Kidney (tissue), 14 donors: Measurements from ENCODE around the gene GAL3ST2. TPM values are rescaled to one million over a fixed set of nuclear protein-coding genes. Genes with fewer than 3 reads are reported as not detected.
"Not testable (repeated sequence)": the region's sequence is repeated elsewhere in the genome, so short reads cannot be mapped to it uniquely, and the experiment has no call there.

Source experiments
- DNase-seq, 5 donors: peaks; one replicate each; pipeline ENCODE4 v3.0.0-alpha.2; 2013 to 2020
- FAIRE-seq: peaks from 2 replicates; lab custom pipeline; 2012; peaks lifted over from hg19 to GRCh38; lab: Jason Lieb, UNC
- H3K27ac ChIP-seq, 2 donors: one replicate each; pipeline ENCODE4 v1.7.0; 2013; ENCODE audit warnings: low read depth in 2 of 2, low read length in 2 of 2, inconsistent platforms in 1 of 2
- H3K27me3 ChIP-seq: one replicate; pipeline ENCODE4 v1.7.1; 2013; ENCODE audit warnings: low read length, inconsistent platforms; ENCODE audit not compliant: control insufficient read depth, insufficient read depth
- H3K36me3 ChIP-seq, 3 donors: one replicate each; pipeline versions ENCODE4 v1.7.0 to v1.7.1; 2013; ENCODE audit warnings: low read length in 3 of 3, control low read depth in 1 of 3, inconsistent platforms in 1 of 3; ENCODE audit not compliant: insufficient read depth in 3 of 3, control insufficient read depth in 2 of 3
- H3K4me1 ChIP-seq, 3 donors: one replicate each; pipeline versions ENCODE4 v1.7.0 to v1.7.1; 2013; ENCODE audit warnings: low read length in 3 of 3, inconsistent platforms in 1 of 3, low read depth in 1 of 3; ENCODE audit not compliant: control insufficient read depth in 2 of 3, insufficient read depth in 2 of 3
- H3K4me3 ChIP-seq, 3 donors: one replicate each; pipeline versions ENCODE4 v1.7.0 to v1.8.1; 2013; ENCODE audit warnings: low read length in 3 of 3, control low read depth in 1 of 3, inconsistent platforms in 1 of 3
- H3K9ac ChIP-seq, 3 donors: one replicate each; pipeline versions ENCODE4 v1.7.0 to v1.7.1; 2013; ENCODE audit warnings: low read length in 3 of 3, control low read depth in 1 of 3, inconsistent platforms in 1 of 3
- H3K9me3 ChIP-seq, 3 donors: one replicate each; pipeline versions ENCODE4 v1.7.0 to v1.7.1; 2013; ENCODE audit warnings: low read length in 3 of 3, control low read depth in 1 of 3, inconsistent platforms in 1 of 3; ENCODE audit not compliant: control insufficient read depth in 2 of 3, insufficient read depth in 1 of 3
- intact Hi-C: fragments of 100-400 bp; cut with DNase I; formaldehyde crosslinking; loops from one replicate; pipeline ENCODE4 v1.11.1; 2022
- polyA plus RNA-seq: library from polyadenylated mRNA; stranded (reverse); fragments of 350-450 nt; fragmentation: Illumina TruSeq; extraction: RNeasy Lipid Tissue Mini Kit (QIAGEN cat#74804); gene quantifications from one replicate; pipeline ENCODE4 v1.2.3, GENCODE V29; 2014; ENCODE audit warnings: low read depth, low replicate concordance; ENCODE audit not compliant: insufficient read depth
- total RNA-seq: library from RNA; stranded (reverse); fragmentation: NEBNext Ultra II Directional; extraction: Animal tissue kit (Norgen Biotek cat#: 25700); gene quantifications from one replicate; pipeline ENCODE4 v1.2.1, GENCODE V29; 2021
- TF ChIP-seq, protein P1 (sequence below): IDR thresholded peaks from 3 replicates; pipeline ENCODE4 v1.5.1; 2012; ENCODE audit warnings: mild to moderate bottlenecking, moderate library complexity, borderline replicate concordance; ENCODE audit not compliant: insufficient read depth; ENCODE audit errors: extremely low read depth
- donor health status: control.
- donor health status: control.
- donor health status: control.
- donor health status: control.
- donor health status: control.
- donor health status: DM: yes; HTN: yes; CAD: no.
- donor health status: Normal renal cell carcinoma (clear cell type).

The GAL3ST2 gene
- total and polyA plus RNA-seq, 2 donors from 2014 or later, result 0.19 to 0.39 TPM

DNA sequence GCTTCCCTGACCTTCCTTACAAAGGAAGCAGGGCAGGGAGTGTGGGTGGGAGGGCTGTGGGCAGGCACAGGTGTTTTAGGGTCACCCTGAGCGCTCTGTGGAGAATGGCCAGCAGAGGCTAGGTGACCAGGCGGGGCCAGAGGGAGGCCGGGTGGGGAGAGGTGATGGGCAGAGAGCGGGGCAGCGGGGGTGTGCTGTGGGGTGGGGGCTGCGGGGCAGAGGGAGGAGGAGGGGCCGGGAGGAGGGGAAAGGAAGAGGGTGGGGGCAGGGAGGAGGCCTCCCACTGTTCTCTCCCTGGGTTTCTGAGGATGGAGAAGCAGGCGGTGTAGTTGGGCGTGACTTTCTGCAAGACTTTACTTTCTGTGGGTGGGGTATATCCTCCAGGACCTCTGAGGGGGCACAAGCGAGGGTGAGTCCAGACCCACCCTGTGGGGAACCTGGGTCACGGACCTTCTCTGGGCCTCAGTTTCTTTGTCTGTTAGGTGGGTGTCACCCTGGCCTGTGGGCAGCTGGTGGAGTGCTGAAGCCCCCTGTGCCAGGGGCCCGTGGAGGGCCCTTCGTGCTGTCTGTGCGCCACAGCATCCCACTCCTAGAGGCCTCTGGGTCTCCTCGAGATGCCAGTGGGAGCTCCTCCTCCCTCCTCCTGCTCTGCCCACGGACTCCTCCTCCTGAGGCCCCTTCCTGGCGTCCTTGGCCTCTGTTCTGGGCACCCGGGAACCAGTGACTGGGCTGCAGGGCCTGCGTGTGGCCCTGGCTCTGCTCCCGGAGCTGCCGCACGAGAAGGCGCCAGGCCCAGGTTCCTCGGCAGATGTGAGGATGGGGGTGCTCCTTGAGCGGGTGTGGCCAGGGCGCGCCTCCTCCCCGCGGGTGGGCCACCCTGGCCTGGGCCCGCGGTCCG, 26.0 kb downstream of the GAL3ST2 start:
- DNase-seq (peak in 2 of 5 donors; percentile 73 to 74), FAIRE-seq (no peak)
- H3K27ac ChIP-seq, result no peak overlapping the region
- H3K4me3 ChIP-seq, result no peak overlapping the region
- TF ChIP-seq, protein P1, sequence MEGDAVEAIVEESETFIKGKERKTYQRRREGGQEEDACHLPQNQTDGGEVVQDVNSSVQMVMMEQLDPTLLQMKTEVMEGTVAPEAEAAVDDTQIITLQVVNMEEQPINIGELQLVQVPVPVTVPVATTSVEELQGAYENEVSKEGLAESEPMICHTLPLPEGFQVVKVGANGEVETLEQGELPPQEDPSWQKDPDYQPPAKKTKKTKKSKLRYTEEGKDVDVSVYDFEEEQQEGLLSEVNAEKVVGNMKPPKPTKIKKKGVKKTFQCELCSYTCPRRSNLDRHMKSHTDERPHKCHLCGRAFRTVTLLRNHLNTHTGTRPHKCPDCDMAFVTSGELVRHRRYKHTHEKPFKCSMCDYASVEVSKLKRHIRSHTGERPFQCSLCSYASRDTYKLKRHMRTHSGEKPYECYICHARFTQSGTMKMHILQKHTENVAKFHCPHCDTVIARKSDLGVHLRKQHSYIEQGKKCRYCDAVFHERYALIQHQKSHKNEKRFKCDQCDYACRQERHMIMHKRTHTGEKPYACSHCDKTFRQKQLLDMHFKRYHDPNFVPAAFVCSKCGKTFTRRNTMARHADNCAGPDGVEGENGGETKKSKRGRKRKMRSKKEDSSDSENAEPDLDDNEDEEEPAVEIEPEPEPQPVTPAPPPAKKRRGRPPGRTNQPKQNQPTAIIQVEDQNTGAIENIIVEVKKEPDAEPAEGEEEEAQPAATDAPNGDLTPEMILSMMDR, result no peak
- peaks cover 3 to 16% (median 6%) of the 10 kb centered on the region in 3 donors for H3K4me1 ChIP-seq
- H3K9ac ChIP-seq, result no peak overlapping the region
- H3K9me3 ChIP-seq, result no peaks in the 10 kb centered on the region
- H3K36me3 ChIP-seq, result no peaks in the 10 kb centered on the region
- intact Hi-C loops, result no loop called here
- H3K27me3 ChIP-seq, result no peaks in the 10 kb centered on the region

DNA sequence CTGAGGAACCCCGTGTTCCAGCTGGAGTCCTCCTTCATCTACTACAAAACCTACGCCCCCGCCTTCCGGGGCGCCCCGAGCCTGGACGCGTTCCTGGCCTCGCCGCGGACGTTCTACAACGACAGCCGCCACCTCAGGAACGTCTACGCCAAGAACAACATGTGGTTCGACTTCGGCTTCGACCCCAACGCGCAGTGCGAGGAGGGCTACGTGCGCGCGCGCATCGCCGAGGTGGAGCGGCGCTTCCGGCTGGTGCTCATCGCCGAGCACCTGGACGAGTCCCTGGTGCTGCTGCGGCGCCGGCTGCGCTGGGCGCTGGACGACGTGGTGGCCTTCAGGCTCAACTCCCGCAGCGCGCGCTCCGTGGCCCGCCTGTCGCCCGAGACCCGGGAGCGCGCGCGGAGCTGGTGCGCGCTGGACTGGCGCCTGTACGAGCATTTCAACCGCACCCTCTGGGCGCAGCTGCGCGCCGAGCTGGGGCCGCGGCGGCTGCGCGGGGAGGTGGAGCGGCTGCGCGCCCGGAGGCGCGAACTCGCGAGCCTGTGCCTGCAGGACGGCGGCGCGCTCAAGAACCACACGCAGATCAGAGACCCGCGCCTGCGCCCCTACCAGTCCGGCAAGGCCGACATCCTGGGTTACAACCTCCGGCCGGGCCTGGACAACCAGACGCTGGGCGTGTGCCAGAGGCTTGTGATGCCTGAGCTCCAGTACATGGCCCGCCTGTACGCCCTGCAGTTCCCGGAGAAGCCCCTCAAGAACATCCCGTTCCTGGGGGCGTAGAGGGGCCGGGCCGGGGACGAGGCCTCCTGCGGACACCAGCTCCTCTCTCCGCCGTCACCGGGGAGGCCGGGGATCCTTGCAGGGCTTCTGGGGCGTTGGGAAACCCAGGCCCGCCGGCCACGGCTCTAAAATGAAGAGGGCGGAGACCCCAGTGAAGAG, 27.0 kb downstream of the GAL3ST2 start:
- no peak overlapping the region for H3K9ac ChIP-seq
- peak; percentile 65 to 93 (median 81) for DNase-seq
- H3K27ac ChIP-seq, result no peak overlapping the region
- H3K4me1 ChIP-seq, result peaks cover 3 to 16% (median 6%) of the 10 kb centered on the region in 3 donors
- no peak for FAIRE-seq
- H3K4me3 ChIP-seq, result peak overlapping the region in 1 of 3 donors; percentile 51
- TF ChIP-seq, protein P1, result no peak
- intact Hi-C loops, result no loop called here
- H3K9me3 ChIP-seq, result no peaks in the 10 kb centered on the region
- no peaks in the 10 kb centered on the region for H3K36me3 ChIP-seq
- no peaks in the 10 kb centered on the region for H3K27me3 ChIP-seq

GRCh38 chr2:241804326-241805229, 28.0 kb downstream of the GAL3ST2 start:
- H3K36me3 ChIP-seq, result no peaks in the 10 kb centered on the region
- FAIRE-seq, result no peak
- DNase-seq, result peak in 3 of 5 donors; percentile 66 to 78 (median 75)
- H3K9ac ChIP-seq, result no peak overlapping the region
- no peak overlapping the region for H3K27ac ChIP-seq
- no peaks in the 10 kb centered on the region for H3K27me3 ChIP-seq
- no peaks in the 10 kb centered on the region for H3K9me3 ChIP-seq
- H3K4me1 ChIP-seq, result peaks cover 3 to 16% (median 6%) of the 10 kb centered on the region in 3 donors
- H3K4me3 ChIP-seq, result no peak overlapping the region
- TF ChIP-seq, protein P1, result no peak
- intact Hi-C loops, result no loop called here

- FAIRE-seq, H3K4me3 ChIP-seq, intact Hi-C loops, H3K9me3 ChIP-seq, H3K27ac ChIP-seq, H3K36me3 ChIP-seq, H3K9ac ChIP-seq, H3K27me3 ChIP-seq: not testable (repeated sequence)
- DNase-seq, result peak in 2 of 5 donors; percentile 54 to 85
- H3K4me1 ChIP-seq, result peaks cover 3 to 20% (median 6%) of the 10 kb centered on the region in 3 donors
Observed at GRCh38 chr2:241806217-241806616, 29.6 kb downstream of the GAL3ST2 start.
